ENCODE measurements around the gene CAMTA1. TPM values are rescaled to one million over a fixed set of nuclear protein-coding genes. Genes with fewer than 3 reads are reported as not detected.
A peak's percentile ranks its signal among the peaks of the same experiment; 100 is the strongest.

CAMTA1 gene
- total RNA-seq, 3 donors from 2014 or later: 73.4 to 114 (median 82.6) TPM

DNA sequence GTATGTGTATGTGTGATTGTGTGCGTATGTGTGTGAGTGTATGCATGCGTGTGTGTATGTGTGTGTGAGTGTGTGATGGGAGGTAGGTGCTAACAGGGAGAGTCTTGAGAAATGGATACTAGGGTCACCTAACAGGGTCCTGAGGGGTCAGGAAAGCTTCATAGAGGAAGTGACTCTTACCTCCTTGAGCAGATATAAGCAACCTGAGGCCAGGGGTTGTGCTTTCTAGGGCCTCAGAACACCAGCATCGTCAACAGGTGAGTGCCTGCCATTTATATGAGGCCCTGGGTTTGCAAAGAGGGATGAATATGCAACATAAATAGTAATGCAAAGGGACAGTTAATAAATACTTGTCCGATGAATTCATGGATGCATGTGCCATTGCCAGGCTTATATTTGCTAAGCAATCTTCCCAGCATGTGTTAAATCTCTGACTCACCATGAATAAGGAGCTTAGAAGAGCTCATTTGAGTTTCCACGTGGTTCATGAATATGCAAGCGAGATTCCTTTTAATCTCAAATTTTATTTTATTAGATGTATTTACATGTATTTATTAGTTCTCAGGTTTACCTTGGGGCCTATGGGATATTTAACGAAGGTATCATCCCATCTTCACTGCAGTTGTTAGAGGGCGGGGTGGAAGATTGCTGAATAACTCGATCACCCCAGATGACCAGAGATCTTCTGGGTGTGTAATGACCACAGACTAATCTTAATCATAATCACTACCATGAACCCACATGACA lies 438.3 kb downstream of the CAMTA1 start:
- DNase-seq (no peak), ATAC-seq (no peak)
- intact Hi-C loops (cut with DNase I, micrococcal nuclease): no loop called here
- Histone ChIP-seq H3K4me3 (no peak overlapping the region), H3K4me1 (ENCODE audit: low read depth) (no peaks in the 10 kb centered on the region), H3K36me3 (ENCODE audit: low read depth) (no peaks in the 10 kb centered on the region), H3K9me3 (no peaks in the 10 kb centered on the region)
- TF ChIP-seq, protein P1, sequence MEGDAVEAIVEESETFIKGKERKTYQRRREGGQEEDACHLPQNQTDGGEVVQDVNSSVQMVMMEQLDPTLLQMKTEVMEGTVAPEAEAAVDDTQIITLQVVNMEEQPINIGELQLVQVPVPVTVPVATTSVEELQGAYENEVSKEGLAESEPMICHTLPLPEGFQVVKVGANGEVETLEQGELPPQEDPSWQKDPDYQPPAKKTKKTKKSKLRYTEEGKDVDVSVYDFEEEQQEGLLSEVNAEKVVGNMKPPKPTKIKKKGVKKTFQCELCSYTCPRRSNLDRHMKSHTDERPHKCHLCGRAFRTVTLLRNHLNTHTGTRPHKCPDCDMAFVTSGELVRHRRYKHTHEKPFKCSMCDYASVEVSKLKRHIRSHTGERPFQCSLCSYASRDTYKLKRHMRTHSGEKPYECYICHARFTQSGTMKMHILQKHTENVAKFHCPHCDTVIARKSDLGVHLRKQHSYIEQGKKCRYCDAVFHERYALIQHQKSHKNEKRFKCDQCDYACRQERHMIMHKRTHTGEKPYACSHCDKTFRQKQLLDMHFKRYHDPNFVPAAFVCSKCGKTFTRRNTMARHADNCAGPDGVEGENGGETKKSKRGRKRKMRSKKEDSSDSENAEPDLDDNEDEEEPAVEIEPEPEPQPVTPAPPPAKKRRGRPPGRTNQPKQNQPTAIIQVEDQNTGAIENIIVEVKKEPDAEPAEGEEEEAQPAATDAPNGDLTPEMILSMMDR (IDR thresholded peaks at IDR 0.05): no peak

DNA sequence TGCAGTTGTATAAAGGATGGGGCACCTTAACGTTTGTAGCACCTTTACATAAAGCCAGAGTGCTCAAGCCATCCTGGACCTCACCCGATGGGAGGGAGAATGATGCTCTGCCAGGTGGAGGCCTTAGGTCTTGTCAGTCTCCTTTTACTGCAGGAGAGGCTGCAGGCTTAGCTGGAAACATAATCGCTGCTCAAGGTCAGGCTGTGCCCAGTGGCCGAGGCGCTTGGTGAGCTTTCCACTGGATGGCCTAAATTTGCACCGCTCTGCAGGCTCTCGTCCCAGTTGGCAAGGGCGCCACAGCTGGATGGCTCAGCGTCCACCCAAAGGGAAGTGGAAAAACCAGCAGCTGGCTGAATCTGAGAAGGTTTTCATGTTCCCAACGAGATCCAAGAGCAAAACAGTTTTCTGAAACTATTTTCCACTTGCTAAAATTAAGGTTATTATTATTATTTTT lies 438.9 kb downstream of the CAMTA1 start:
- ATAC-seq (no peak), DNase-seq (peak in 1 of 3 donors; percentile 12)
- Histone ChIP-seq H3K9me3 (no peaks in the 10 kb centered on the region), H3K4me1 (ENCODE audit: low read depth) (no peaks in the 10 kb centered on the region), H3K4me3 (no peak overlapping the region), H3K36me3 (ENCODE audit: low read depth) (no peaks in the 10 kb centered on the region)
- TF ChIP-seq, protein P1 (IDR thresholded peaks at IDR 0.05): no peak
- intact Hi-C loops (cut with DNase I, micrococcal nuclease): no loop called here

DNA sequence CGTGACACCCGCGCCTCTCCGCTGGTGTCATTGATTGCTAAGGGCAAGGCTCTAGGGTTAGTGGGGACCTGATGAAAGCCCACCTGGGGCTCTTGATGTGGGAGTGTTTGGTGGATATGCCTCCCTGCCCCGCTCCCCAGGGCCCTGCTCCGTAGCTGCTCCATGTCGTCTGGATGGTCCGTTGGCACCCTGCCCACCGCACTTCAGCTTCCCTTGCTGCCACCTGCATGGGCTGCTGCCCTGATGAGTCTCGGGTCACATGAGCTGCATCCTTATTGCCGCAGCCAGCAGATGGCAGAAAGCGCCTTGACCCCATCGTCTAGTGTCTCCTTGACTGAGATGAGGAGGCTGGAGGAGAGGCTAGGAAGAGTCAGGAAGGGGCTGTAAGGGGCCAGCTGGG lies 439.4 kb downstream of the CAMTA1 start:
- Histone ChIP-seq H3K9me3 (no peaks in the 10 kb centered on the region), H3K4me1 (ENCODE audit: low read depth) (no peaks in the 10 kb centered on the region), H3K4me3 (no peak overlapping the region), H3K36me3 (ENCODE audit: low read depth) (no peaks in the 10 kb centered on the region)
- intact Hi-C loops (cut with DNase I, micrococcal nuclease): no loop called here
- TF ChIP-seq, protein P1 (IDR thresholded peaks at IDR 0.05): no peak
- DNase-seq (peak; percentile 50 to 60 (median 58)), ATAC-seq (peak; percentile 72)

DNA sequence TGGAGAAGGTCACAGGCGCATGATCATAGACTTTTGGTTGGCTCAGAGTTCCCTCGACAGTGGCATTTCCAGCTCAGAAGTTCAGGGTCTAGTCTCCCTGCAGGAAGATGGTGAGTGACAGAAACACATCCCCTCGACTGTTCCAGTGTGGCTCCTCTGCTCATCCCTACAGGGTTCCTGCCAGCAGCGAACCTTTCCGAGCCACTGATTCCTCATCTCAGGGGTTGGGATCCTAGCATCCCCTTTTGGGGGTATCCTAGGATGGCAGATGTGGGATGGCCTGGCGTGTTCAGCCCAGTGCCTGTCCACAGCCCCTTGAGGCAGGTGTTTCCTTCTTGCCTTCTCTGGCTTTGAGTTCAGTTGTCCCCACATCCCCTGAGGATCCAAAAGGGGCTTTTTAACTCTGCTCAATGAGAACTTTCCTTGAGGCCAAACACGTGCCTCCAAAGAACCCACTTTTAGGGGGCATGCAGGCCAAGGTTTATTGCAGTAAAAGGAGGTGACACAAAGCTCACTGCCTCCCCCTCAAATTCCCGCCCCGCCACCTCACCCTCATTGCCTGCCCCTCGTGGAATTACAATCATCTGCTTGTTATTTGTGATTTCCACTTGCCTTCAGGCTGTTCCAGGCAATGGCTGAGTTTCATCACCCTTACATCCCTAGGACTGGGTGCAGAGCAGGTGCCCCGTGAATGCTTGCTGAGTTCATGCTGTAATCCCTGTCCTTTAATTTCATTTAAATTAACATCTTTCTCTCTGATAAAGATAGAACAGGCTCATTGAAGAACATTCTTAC lies 440.7 kb downstream of the CAMTA1 start:
- no peak for ATAC-seq
- Histone ChIP-seq H3K36me3 (ENCODE audit: low read depth) (no peaks in the 10 kb centered on the region), H3K4me1 (ENCODE audit: low read depth) (no peaks in the 10 kb centered on the region), H3K4me3 (no peak overlapping the region), H3K9me3 (no peaks in the 10 kb centered on the region)
- no peak for DNase-seq
- intact Hi-C loops (cut with DNase I, micrococcal nuclease): no loop called here
- TF ChIP-seq, protein P1 (IDR thresholded peaks at IDR 0.05): no peak

DNA sequence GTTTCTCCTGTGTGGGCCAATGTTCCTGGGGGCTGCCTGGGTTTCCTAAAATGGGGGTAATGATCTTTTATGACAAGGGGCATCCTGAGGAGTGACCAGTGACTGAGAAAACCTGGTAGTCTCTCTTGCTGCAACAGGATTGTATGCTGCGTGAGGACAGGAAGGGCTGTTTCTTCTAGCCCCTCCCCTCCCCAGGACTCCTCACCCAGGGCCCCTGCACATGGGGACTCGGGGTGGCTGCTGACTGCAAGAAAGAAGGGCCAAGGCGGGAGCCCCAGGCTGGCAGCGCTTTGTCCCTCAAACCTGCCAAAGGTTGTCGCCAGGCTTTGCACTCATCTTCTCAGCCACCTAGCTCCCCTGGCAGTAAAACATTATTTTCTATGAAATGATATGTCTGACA lies 442.4 kb downstream of the CAMTA1 start:
- Histone ChIP-seq H3K9me3 (no peaks in the 10 kb centered on the region), H3K36me3 (ENCODE audit: low read depth) (no peaks in the 10 kb centered on the region), H3K4me1 (ENCODE audit: low read depth) (no peaks in the 10 kb centered on the region), H3K4me3 (no peak overlapping the region)
- TF ChIP-seq, protein P1 (IDR thresholded peaks at IDR 0.05): no peak
- ATAC-seq: no peak
- intact Hi-C loops (cut with DNase I, micrococcal nuclease): no loop called here
- DNase-seq: no peak

Measured in mucosa of descending colon (tissue), 3 donors.